H9 (cell line): ENCODE data around the gene MISP3. TPM values are rescaled to one million over a fixed set of nuclear protein-coding genes. Genes with fewer than 3 reads are reported as not detected.

Source experiments
- DNase-seq: peaks from one replicate; pipeline ENCODE4 v3.0.0-alpha.2; 2017
- H2AFZ ChIP-seq: one replicate; pipeline ENCODE4 v1.6.1; 2013; ENCODE audit warnings: mild to moderate bottlenecking, low read length, control low read depth, moderate library complexity
- H2AK5ac ChIP-seq: 2 replicates; pipeline ENCODE4 v1.6.1; 2013; ENCODE audit warnings: low read length, control low read depth, mixed read lengths; ENCODE audit not compliant: insufficient read length
- H2BK120ac ChIP-seq: one replicate; pipeline ENCODE4 v1.6.1; 2013; ENCODE audit warnings: low read depth, mild to moderate bottlenecking, low read length, control low read depth, inconsistent platforms; ENCODE audit not compliant: poor library complexity, severe bottlenecking
- H2BK12ac ChIP-seq: 2 replicates; pipeline ENCODE4 v1.6.1; 2013; ENCODE audit warnings: low read length, control low read depth, mixed read lengths, low read depth; ENCODE audit not compliant: insufficient read length
- H2BK15ac ChIP-seq: 2 replicates; pipeline ENCODE4 v1.6.1; 2013; ENCODE audit warnings: low read depth, low read length, control low read depth
- H2BK20ac ChIP-seq: one replicate; pipeline ENCODE4 v1.6.1; 2013; ENCODE audit warnings: low read depth, mild to moderate bottlenecking, low read length, control low read depth, inconsistent platforms; ENCODE audit not compliant: poor library complexity, severe bottlenecking
- H2BK5ac ChIP-seq: 2 replicates; pipeline ENCODE4 v1.6.1; 2013; ENCODE audit warnings: low read length, control low read depth, mixed read lengths; ENCODE audit not compliant: insufficient read length
- H3K14ac ChIP-seq: 2 replicates; pipeline ENCODE4 v1.6.1; 2013; ENCODE audit warnings: low read length, control low read depth; ENCODE audit not compliant: insufficient read depth
- H3K18ac ChIP-seq: 2 replicates; pipeline ENCODE4 v1.6.1; 2013; ENCODE audit warnings: low read depth, mild to moderate bottlenecking, mixed read lengths, low read length, control low read depth; ENCODE audit not compliant: insufficient read length
- H3K23ac ChIP-seq: 2 replicates; pipeline ENCODE4 v1.6.1; 2013; ENCODE audit warnings: low read length, control low read depth, mixed read lengths, low read depth; ENCODE audit not compliant: insufficient read length
- H3K23me2 ChIP-seq: 2 replicates; pipeline ENCODE4 v1.6.1; 2013; ENCODE audit warnings: low read depth, mild to moderate bottlenecking, mixed read lengths, low read length, control low read depth; ENCODE audit not compliant: insufficient read length, poor library complexity, severe bottlenecking
- H3K27ac ChIP-seq: 2 replicates; pipeline ENCODE4 v1.5.1; 2013; ENCODE audit warnings: low read length, control low read depth, mixed read lengths, low read depth; ENCODE audit not compliant: insufficient read length
- H3K27me3 ChIP-seq: 2 replicates; pipeline ENCODE4 v1.6.1; 2013; ENCODE audit warnings: low read length, control low read depth, inconsistent platforms; ENCODE audit not compliant: insufficient read depth
- H3K4ac ChIP-seq: 2 replicates; pipeline ENCODE4 v1.6.1; 2013; ENCODE audit warnings: low read depth, mild to moderate bottlenecking, control low read depth, inconsistent platforms, low read length, moderate library complexity
- H3K4me1 ChIP-seq: 2 replicates; pipeline ENCODE4 v1.6.1; 2013; ENCODE audit warnings: low read length, control low read depth, inconsistent platforms; ENCODE audit not compliant: insufficient read depth
- H3K4me2 ChIP-seq: 2 replicates; pipeline ENCODE4 v1.6.1; 2013; ENCODE audit warnings: low read length, control low read depth, mixed read lengths; ENCODE audit not compliant: insufficient read length, insufficient read depth
- H3K56ac ChIP-seq: 2 replicates; pipeline ENCODE4 v1.6.1; 2013; ENCODE audit warnings: low read depth, mild to moderate bottlenecking, mixed read lengths, low read length, control low read depth; ENCODE audit not compliant: insufficient read length
- H3K79me1 ChIP-seq: 2 replicates; pipeline ENCODE4 v1.6.1; 2013; ENCODE audit warnings: low read depth, mild to moderate bottlenecking, moderate library complexity, low read length, control low read depth, inconsistent platforms; ENCODE audit not compliant: insufficient read depth, poor library complexity, severe bottlenecking
- H3K79me2 ChIP-seq: 2 replicates; pipeline ENCODE4 v1.6.1; 2013; ENCODE audit warnings: low read length, control low read depth, inconsistent platforms; ENCODE audit not compliant: insufficient read depth
- H3K9ac ChIP-seq: 2 replicates; pipeline ENCODE4 v1.6.1; 2013; ENCODE audit warnings: low read length, control low read depth, mixed read lengths; ENCODE audit not compliant: insufficient read length; ENCODE audit errors: extremely low read depth
- H3K9me3 ChIP-seq: one replicate; pipeline ENCODE4 v1.6.1; 2013; ENCODE audit warnings: low read depth, low read length, inconsistent platforms; ENCODE audit not compliant: control insufficient read depth
- H3T11ph ChIP-seq: one replicate; pipeline ENCODE4 v1.6.1; 2013; ENCODE audit warnings: mild to moderate bottlenecking, low read length, control low read depth, inconsistent platforms
- H4K20me1 ChIP-seq: one replicate; pipeline ENCODE4 v1.6.1; 2013; ENCODE audit not compliant: control insufficient read depth, insufficient read length, insufficient read depth
- H4K5ac ChIP-seq: 2 replicates; pipeline ENCODE4 v1.6.1; 2013; ENCODE audit warnings: low read depth, mild to moderate bottlenecking, mixed read lengths, low read length, control low read depth; ENCODE audit not compliant: insufficient read length
- H4K8ac ChIP-seq: replicated peaks from 2 replicates; pipeline ENCODE4 v1.6.1; 2013; ENCODE audit warnings: low read length, control low read depth, mixed read lengths, low read depth; ENCODE audit not compliant: insufficient read length
- H4K91ac ChIP-seq: 2 replicates; pipeline ENCODE4 v1.6.1; 2013; ENCODE audit warnings: low read depth, mild to moderate bottlenecking, moderate library complexity, mixed read lengths, low read length, control low read depth; ENCODE audit not compliant: insufficient read length
- H3K27ac Mint-ChIP-seq, 3 experiments: 2 replicates in 2 of 3; 3 replicates in 1 of 3; pipeline ENCODE4 v1.8.0; 2020 to 2021; ENCODE audit warnings: mixed read lengths in 3 of 3, mild to moderate bottlenecking in 1 of 3, moderate library complexity in 1 of 3
- H3K27me3 Mint-ChIP-seq: 2 replicates; pipeline ENCODE4 v1.8.0; 2021; ENCODE audit warnings: low read depth, mild to moderate bottlenecking, moderate library complexity, mixed read lengths
- H3K36me3 Mint-ChIP-seq, 3 experiments: 2 replicates in 2 of 3; 3 replicates in 1 of 3; pipeline ENCODE4 v1.8.0; 2020 to 2021; ENCODE audit warnings: low read depth in 3 of 3, mixed read lengths in 3 of 3; ENCODE audit not compliant: insufficient read depth in 1 of 3
- H3K4me1 Mint-ChIP-seq, 2 experiments: 2 replicates each; pipeline ENCODE4 v1.8.0; 2020; ENCODE audit warnings: mixed read lengths in 2 of 2
- H3K4me3 Mint-ChIP-seq, 2 experiments: 2 replicates in 1 of 2; 3 replicates in 1 of 2; pipeline ENCODE4 v1.8.0; 2020 to 2021; ENCODE audit warnings: mild to moderate bottlenecking in 2 of 2, mixed read lengths in 2 of 2, moderate library complexity in 1 of 2
- H3K9me3 Mint-ChIP-seq, 2 experiments: 2 replicates in 1 of 2; 3 replicates in 1 of 2; pipeline ENCODE4 v1.8.0; 2020; ENCODE audit warnings: mild to moderate bottlenecking in 2 of 2, mixed read lengths in 2 of 2, moderate library complexity in 1 of 2
- WGBS: extraction: QIAGEN DNeasy Blood & Tissue Kit; methylation state at CpG from one replicate; pipeline ENCODE4 v1.1.7; 2013; ENCODE audit warnings: missing lambda C conversion rate, low lambda C conversion rate, mixed read lengths; ENCODE audit not compliant: insufficient read length; ENCODE audit errors: extremely low coverage; 5-methylcytosine and 5-hydroxymethylcytosine counted together
- total RNA-seq: library from RNA; stranded (reverse); gene quantifications from 2 replicates; pipeline ENCODE4 v1.2.1, GENCODE V29; 2021
- TF ChIP-seq, protein P1 (sequence below): fragments of 200-600 bp; sonication (generic); conservative IDR thresholded peaks from 3 replicates; pipeline ENCODE4 v1.8.0; 2021; ENCODE audit warnings: antibody characterized with exemption, mild to moderate bottlenecking

MISP3 gene
- total RNA-seq, 1 experiment from 2014 or later = 0.26 TPM

DNA sequence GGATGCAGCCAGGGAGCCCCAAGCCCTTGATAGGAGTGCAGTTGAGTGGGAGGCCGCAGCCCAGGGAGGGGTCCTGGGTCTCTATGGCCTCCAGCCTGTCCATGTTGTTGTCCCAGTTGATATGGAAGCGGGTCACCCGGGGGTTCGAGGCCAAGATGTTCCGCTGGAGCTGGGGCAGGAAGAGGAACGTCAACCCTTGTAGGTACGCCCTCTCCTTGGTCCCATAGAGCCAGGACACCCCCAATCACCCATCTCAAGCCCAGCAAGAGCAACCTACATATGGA lies 47.9 kb downstream of the MISP3 start:
- no peak overlapping the region for H3K56ac ChIP-seq
- H3K27ac ChIP-seq = no peak overlapping the region
- TF ChIP-seq, protein P1, sequence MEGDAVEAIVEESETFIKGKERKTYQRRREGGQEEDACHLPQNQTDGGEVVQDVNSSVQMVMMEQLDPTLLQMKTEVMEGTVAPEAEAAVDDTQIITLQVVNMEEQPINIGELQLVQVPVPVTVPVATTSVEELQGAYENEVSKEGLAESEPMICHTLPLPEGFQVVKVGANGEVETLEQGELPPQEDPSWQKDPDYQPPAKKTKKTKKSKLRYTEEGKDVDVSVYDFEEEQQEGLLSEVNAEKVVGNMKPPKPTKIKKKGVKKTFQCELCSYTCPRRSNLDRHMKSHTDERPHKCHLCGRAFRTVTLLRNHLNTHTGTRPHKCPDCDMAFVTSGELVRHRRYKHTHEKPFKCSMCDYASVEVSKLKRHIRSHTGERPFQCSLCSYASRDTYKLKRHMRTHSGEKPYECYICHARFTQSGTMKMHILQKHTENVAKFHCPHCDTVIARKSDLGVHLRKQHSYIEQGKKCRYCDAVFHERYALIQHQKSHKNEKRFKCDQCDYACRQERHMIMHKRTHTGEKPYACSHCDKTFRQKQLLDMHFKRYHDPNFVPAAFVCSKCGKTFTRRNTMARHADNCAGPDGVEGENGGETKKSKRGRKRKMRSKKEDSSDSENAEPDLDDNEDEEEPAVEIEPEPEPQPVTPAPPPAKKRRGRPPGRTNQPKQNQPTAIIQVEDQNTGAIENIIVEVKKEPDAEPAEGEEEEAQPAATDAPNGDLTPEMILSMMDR = no peak
- no peak overlapping the region for H3K18ac ChIP-seq
- no peaks in the 10 kb centered on the region; the same call in 1 of the 2 replicates for H3K27me3 ChIP-seq
- no peak overlapping the region for H2BK12ac ChIP-seq
- Mint-ChIP-seq H3K27me3 (peaks cover 2% of the 10 kb centered on the region; the same call in 1 of the 2 replicates), H3K4me3 (no peak overlapping the region), H3K4me1 (peaks cover 18 to 21% of the 10 kb centered on the region in 2 experiments), H3K36me3 (peaks cover 23 to 45% (median 37%) of the 10 kb centered on the region in 3 experiments), H3K9me3 (no peaks in the 10 kb centered on the region), H3K27ac (no peak overlapping the region; a peak in 1 of 7 replicates)
- no peak overlapping the region for H2BK120ac ChIP-seq
- H4K8ac ChIP-seq = no peak overlapping the region
- peaks cover 16% of the 10 kb centered on the region for H3K23me2 ChIP-seq
- H3K23ac ChIP-seq = no peak overlapping the region
- H2AFZ ChIP-seq = no peak overlapping the region
- no peak overlapping the region for H2BK15ac ChIP-seq
- H4K20me1 ChIP-seq = no peaks in the 10 kb centered on the region
- H3K4me2 ChIP-seq = no peak overlapping the region
- no peak overlapping the region for H3K9ac ChIP-seq
- no CpG with 5 or more reads among the region's 7 CpGs for WGBS
- no peak overlapping the region for H2AK5ac ChIP-seq
- peaks cover 2% of the 10 kb centered on the region; the same call in 1 of the 2 replicates for H3K79me2 ChIP-seq
- no peak overlapping the region for H3K14ac ChIP-seq
- no peaks in the 10 kb centered on the region for H3K79me1 ChIP-seq
- H4K91ac ChIP-seq = no peak overlapping the region
- H2BK20ac ChIP-seq = no peak overlapping the region
- H3K4ac ChIP-seq = no peak overlapping the region
- no peaks in the 10 kb centered on the region for H3K9me3 ChIP-seq
- no peak for DNase-seq
- H4K5ac ChIP-seq = no peak overlapping the region
- H2BK5ac ChIP-seq = no peak overlapping the region
- H3T11ph ChIP-seq = no peak overlapping the region
- peaks cover 2% of the 10 kb centered on the region; the same call in 1 of the 2 replicates for H3K4me1 ChIP-seq
